CD4-positive, alpha-beta T cell treated with Interleukin-4 for 1 hour (primary cell): Measurements from ENCODE around the gene SPATA46.

Source experiments
- DNase-seq, 2 donors: peaks; one replicate each; pipeline ENCODE4 v3.0.0-alpha.2; 2020 to 2022

Gene SPATA46

GRCh38 chr1:162390396-162391185 is 13.9 kb upstream of the SPATA46 start:
- DNase-seq: no peak

GRCh38 chr1:162389971-162390370 is 13.3 kb upstream of the SPATA46 start:
- DNase-seq: no peak

DNA sequence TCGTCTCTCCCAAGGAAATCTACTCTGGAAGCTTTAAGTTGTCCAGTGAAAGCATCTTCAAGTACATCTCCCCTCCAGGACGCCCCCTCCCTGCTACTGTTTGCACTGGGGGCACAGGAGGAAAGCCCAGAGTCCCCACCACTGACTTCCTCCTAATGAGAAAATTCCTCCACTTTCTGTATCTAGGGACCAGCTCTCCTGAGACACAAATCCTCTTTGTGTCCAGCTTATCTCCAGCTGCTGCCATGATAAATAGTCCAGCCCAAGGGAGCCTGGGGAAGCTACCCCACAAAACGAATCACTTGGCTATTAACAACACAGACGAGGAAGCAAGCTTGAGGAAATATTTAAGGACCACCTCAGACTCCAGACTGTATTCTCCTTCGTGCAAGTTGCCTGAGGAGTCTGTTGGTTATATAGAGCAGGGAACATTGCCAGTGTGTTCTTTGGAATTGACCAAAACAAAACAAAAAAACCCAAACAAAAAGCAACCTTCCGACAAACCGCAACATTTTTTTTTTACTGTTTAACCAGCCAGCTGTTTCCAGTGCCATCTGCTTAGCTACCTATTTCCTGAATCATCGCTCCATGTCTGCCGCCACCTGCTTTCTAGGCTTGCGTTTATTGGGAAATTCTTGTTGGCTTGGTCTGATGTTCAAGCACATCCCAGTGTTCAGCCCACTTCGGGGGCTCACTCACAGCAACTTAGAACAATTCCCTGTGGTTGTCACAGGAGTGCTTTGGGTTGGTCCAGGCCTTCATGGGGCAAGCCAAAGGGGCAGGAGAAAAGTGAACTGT is 12.6 kb upstream of the SPATA46 start:
- DNase-seq: no peak

GRCh38 chr1:162388615-162389014 is 12.0 kb upstream of the SPATA46 start:
- DNase-seq: no peak

DNA sequence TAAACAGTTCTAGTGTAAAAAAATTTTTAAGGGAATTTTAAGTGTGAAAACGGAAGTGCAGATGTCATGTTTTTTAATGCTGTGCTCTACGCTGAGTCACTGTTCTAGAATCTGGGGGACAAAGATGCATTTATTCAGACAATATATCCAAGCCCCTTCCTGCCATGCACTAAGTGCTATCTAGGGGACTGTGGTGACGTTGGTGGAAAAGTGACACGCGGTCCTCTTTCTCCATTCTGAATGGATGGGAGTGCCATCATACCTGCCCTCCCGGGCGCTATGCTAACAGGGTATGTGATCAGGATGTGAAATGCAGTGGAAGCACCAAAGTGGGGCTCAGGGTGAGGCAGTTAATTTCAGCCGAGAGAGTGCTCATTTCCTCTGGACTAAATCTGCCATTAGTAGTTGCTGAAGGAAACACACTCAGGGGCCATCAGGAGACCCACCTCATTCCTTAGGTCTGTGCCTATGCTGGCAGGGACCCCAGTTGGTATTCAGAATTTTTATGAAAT is 11.5 kb upstream of the SPATA46 start:
- DNase-seq: no peak

GRCh38 chr1:162387226-162388082 is 10.8 kb upstream of the SPATA46 start:
- DNase-seq: no peak

DNA sequence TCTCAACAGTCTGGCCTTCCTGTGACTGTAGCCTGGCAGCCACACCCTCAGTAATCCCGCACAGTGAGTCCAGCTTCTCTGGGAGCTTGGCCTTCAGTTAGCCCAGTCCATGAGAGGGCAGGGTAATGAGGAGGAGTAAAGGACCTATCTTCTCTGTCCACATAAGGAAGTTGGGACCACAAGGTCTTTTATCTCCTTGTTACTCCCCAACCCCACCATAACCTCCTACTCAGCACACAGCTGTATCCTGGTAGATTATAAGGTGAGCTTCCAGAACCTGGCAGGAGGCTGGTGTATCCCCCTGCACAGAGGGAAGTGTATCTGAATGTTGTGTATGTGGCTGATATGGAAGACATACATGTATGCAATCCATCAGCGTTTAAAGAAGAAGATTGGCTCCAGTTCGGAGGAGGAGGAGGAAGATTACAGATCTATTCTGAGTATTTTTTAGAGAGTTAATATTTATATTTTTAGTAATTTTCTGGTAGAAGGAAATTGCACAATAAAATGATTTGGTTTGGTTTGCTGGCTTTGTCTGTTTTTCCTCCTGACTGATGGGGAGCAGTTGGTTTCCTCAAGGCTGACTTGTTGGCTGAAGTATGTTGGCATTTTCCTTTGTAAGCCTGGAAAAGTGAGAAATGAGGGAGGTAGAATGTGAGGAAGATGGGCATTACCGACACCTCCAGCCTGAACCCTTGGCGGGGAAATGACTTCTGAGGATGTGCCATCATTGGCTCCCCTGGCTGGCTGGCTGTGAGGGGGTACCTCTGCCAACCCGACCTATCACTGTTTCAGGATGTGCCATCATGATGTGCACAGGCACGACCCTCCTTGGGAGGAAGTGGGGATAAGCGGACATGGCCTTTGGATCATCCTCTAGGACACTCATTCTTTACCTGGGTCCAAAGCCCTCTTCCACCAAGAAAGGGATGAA is 9.9 kb upstream of the SPATA46 start:
- no peak for DNase-seq

- DNase-seq: no peak
These were observed 9.0 kb upstream of the SPATA46 start for GRCh38 chr1:162385702-162386101.

DNA sequence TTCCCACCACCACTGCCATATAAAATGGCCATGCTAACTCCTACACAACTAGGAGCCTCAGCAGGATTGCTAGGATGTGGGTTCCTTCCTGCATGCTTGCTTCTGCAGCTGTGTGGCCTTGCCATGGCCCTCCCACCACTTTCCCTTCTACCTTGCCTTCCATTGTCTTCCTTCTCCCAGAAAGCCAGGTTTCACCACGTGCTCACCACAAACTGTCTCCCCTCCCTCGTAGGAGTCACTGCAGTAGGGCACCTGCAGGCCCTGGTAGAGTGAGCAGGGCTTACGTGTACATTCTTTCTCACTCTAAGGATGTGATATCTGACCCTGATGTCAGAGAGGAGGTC is 8.6 kb upstream of the SPATA46 start:
- no peak for DNase-seq

DNA sequence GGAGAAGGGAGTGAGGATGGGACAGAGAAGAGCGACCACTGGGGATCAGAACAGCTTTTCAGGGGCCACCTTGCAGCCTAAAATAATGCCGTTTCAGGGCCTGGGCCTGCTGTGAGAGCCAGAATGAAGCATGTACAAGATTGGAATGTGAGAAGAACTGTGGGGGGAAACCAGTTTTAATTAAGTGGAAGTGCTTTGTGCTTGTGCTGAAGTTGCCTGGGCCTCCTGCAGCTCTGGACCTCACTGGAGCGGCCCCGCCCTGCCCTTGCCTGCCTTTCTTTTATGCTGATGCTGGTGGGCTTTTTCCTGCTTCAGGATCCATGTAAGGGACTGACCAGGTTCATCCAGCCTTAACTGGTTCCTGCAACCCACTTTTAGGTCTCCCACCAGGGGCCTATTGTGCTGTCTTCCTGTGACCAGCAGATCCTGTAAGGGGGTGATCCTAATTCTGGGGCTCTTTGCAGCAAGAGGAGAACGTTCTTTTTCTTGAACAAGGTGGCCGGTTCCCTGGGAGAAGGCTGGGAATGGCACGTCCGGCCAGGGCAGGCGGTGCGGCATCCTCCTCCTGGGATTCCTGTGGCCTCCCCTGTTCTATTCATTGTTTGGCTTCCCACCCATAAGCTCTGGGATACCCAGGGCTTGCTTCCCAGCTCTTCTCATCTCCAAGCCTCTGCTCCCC is 8.1 kb upstream of the SPATA46 start:
- DNase-seq: no peak

GRCh38 chr1:162384116-162384515 is 7.5 kb upstream of the SPATA46 start:
- no peak for DNase-seq

DNA sequence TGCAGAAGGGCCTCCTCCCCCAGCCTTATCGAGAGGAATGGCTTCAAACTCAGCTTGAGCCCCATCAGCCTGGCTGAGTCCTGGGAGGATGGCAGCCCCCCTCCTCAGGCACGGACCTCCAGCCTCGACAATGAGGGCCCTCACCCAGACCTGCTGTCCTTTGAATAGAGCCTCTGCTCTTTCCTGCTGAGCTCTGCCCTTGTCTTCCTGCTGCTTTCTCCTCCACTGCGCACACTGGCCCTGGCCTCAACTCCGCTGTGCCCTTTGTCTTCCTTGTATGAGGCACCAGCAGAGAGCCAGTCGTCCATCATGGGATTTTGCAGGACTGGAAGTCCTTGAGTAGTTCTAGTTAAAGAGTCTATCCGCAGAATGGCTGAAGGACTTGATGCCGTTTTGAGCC is 6.9 kb upstream of the SPATA46 start:
- DNase-seq: no peak

- DNase-seq: no peak
These were observed 6.4 kb upstream of the SPATA46 start for GRCh38 chr1:162383091-162383490.

DNA sequence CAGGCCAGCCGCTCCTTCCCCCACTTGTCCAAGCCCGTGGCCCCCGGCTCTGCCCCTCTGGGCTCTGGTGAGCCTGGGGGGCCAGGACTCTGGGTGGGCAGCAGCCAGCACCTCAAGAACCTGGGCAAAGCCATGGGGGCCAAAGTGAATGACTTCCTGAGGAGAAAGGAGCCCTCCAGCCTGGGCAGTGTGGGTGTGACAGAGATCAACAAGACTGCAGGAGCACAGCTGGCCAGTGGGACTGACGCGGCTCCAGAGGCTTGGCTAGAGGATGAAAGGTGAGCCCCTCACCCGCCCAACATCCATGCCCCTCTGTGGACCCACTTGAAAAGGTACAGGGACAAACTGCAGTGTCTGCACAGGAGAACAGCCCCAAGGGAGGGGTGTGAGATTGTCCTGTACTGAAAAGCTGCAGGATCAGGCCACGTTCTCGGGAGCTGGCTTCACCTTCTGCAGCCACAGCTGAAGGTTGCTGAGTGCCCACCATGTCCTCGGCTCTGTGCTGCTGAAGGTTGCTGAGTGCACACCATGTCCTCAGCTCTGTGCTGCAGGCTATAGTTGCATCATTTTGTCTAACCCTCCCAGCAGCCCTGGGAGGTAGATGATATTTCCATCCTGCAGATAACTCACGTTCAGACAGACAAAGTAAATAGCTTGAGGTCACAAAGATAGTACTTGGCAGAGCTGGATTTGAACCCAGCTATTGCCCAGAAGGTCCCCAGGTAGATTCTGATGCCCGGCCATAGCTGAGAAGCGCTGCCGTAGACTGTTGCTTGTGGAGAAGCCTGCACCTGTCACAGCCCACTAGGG is 5.5 kb upstream of the SPATA46 start:
- no peak for DNase-seq

- DNase-seq: no peak
These were observed 4.7 kb upstream of the SPATA46 start, which contains the start of gene C1orf226 for GRCh38 chr1:162381383-162381782. C1orf226 (plus strand) TSS chr1:162381728; CDS start chr1:162381902, 174 bp downstream.

- DNase-seq: no peak
These were observed 3.6 kb upstream of the SPATA46 start for GRCh38 chr1:162380061-162380846.

DNA sequence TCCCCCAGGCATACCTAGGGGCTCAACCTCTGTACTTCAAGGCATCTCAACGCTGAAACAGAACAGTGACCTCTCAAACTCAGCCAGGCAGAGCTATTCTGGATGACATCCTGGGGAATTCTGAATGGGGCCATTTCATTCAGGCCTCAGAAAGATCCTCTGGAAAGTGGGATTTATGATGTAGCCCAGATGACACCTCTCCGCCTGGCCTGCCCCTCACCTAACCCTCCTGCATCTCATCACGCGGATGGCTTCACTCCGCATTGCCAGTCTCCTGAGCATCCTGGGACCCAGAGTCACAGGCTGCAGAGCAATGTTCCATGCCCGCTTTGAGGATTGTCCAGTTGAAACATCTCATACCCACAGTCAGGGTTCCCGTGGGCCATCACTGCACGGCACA is 1.2 kb downstream of the SPATA46 start:
- no peak for DNase-seq

- no peak for DNase-seq
These were observed 2.2 kb downstream of the SPATA46 start for GRCh38 chr1:162374406-162374805.

- DNase-seq: no peak
These were observed 3.0 kb downstream of the SPATA46 start for GRCh38 chr1:162373541-162374260.
